Sigmoid colon (tissue), 3 donors: ENCODE results near the gene HNF1B.

ENCODE experiments used
- POLR2A ChIP-seq, 2 donors: fragments of 450-650 bp; IDR thresholded peaks; one replicate each; pipeline ENCODE4 v1.6.1; 2016; ENCODE audit warnings: antibody characterized with exemption in 2 of 2, mild to moderate bottlenecking in 2 of 2, moderate library complexity in 2 of 2
- TF ChIP-seq, protein P1 (sequence below), 4 experiments: fragments of 450-650 bp in 3 of 4; fragments of 200-600 bp in 1 of 4; IDR thresholded peaks; one replicate each; pipeline ENCODE4 v1.5.1; 2016 to 2019; ENCODE audit warnings: antibody characterized with exemption in 4 of 4, mild to moderate bottlenecking in 3 of 4, moderate library complexity in 2 of 4

GRCh38 chr17:37786481-37786880, 41.6 kb upstream of the HNF1B start:
- no peak for TF ChIP-seq POLR2A (IDR thresholded peaks at IDR 0.05)
- TF ChIP-seq, protein P1, sequence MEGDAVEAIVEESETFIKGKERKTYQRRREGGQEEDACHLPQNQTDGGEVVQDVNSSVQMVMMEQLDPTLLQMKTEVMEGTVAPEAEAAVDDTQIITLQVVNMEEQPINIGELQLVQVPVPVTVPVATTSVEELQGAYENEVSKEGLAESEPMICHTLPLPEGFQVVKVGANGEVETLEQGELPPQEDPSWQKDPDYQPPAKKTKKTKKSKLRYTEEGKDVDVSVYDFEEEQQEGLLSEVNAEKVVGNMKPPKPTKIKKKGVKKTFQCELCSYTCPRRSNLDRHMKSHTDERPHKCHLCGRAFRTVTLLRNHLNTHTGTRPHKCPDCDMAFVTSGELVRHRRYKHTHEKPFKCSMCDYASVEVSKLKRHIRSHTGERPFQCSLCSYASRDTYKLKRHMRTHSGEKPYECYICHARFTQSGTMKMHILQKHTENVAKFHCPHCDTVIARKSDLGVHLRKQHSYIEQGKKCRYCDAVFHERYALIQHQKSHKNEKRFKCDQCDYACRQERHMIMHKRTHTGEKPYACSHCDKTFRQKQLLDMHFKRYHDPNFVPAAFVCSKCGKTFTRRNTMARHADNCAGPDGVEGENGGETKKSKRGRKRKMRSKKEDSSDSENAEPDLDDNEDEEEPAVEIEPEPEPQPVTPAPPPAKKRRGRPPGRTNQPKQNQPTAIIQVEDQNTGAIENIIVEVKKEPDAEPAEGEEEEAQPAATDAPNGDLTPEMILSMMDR (IDR thresholded peaks at IDR 0.05): no peak
